Measurements from ENCODE around the gene PRKCE.

GRCh38 chr2:46091004-46091403 lies 439.5 kb downstream of the PRKCE start:
- TF ChIP-seq CTCF (IDR thresholded peaks at IDR 0.05; ENCODE audit: poor library complexity): peak; percentile 25
- TF ChIP-seq EZH2phosphoT487 (IDR thresholded peaks at IDR 0.05; ENCODE audit: low read depth, severe bottlenecking, unreplicated experiment): no peak
